DND-41 (cell line): Measurements from ENCODE around the gene MYH11.
"Not testable (repeated sequence)": the region's sequence is repeated elsewhere in the genome, so short reads cannot be mapped to it uniquely, and the experiment has no call there.

Experiments used
- ATAC-seq: fragments of 200-7000 bp; cut with Tn5 transposase; 3 replicates; pipeline ENCODE4 v1.9.1; 2021; ENCODE audit warnings: low read depth; ENCODE audit not compliant: insufficient read depth
- DNase-seq: peaks from one replicate; pipeline ENCODE4 v3.0.0-alpha.2; 2020
- H2AFZ ChIP-seq: 2 replicates; pipeline ENCODE4 v1.6.0; 2012; ENCODE audit warnings: low read depth, low read length
- H3K27ac ChIP-seq: 2 replicates; pipeline ENCODE4 v1.5.1; 2012; ENCODE audit warnings: low read length, inconsistent platforms
- H3K27me3 ChIP-seq: fragments of 200-600 bp; sonication (generic); 2 replicates; pipeline ENCODE4 v1.6.0; 2012; ENCODE audit warnings: low read length, mild to moderate bottlenecking, inconsistent platforms; ENCODE audit not compliant: insufficient read depth, poor library complexity
- H3K36me3 ChIP-seq: 2 replicates; pipeline ENCODE4 v1.5.1; 2012; ENCODE audit warnings: low read length, inconsistent platforms; ENCODE audit not compliant: insufficient read depth
- H3K4me1 ChIP-seq: 2 replicates; pipeline ENCODE4 v1.5.1; 2012; ENCODE audit warnings: mild to moderate bottlenecking, low read length; ENCODE audit not compliant: insufficient read depth
- H3K4me2 ChIP-seq: 2 replicates; pipeline ENCODE4 v1.6.0; 2012; ENCODE audit warnings: mild to moderate bottlenecking, moderate library complexity, low read length, inconsistent platforms; ENCODE audit not compliant: insufficient read depth
- H3K4me3 ChIP-seq, 2 experiments: fragments of 200-600 bp in 1 of 2; shearing (Covaris generic) in 1 of 2; 2 replicates each; pipeline ENCODE4 v1.5.1; 2012 to 2016; ENCODE audit warnings: inconsistent platforms in 2 of 2, low read length in 2 of 2, mild to moderate bottlenecking in 2 of 2, low read depth in 1 of 2, moderate library complexity in 1 of 2
- H3K79me2 ChIP-seq: 2 replicates; pipeline ENCODE4 v1.6.0; 2012; ENCODE audit warnings: low read length, inconsistent platforms; ENCODE audit not compliant: insufficient read depth
- H3K9ac ChIP-seq: 2 replicates; pipeline ENCODE4 v1.6.0; 2012; ENCODE audit warnings: low read depth, mild to moderate bottlenecking, inconsistent platforms, low read length, moderate library complexity
- H3K9me3 ChIP-seq: 2 replicates; pipeline ENCODE4 v1.5.1; 2012; ENCODE audit warnings: low read length, moderate library complexity, mild to moderate bottlenecking, inconsistent platforms; ENCODE audit not compliant: insufficient read depth, severe bottlenecking
- H4K20me1 ChIP-seq: 2 replicates; pipeline ENCODE4 v1.6.0; 2012; ENCODE audit warnings: low read length; ENCODE audit not compliant: insufficient read depth
- CTCF ChIP-seq: IDR thresholded peaks from 2 replicates; pipeline ENCODE4 v1.5.1; 2012; ENCODE audit warnings: borderline replicate concordance, low read length, moderate library complexity, mild to moderate bottlenecking; ENCODE audit not compliant: poor library complexity, severe bottlenecking; ENCODE audit errors: extremely low read depth
- EZH2 ChIP-seq: IDR thresholded peaks from 3 replicates; pipeline ENCODE4 v1.6.1; 2012; ENCODE audit warnings: borderline replicate concordance, low read depth, mild to moderate bottlenecking, moderate library complexity, low read length, inconsistent platforms; ENCODE audit not compliant: severe bottlenecking

The MYH11 gene

GRCh38 chr16:15854906-15855703 lies 1.7 kb downstream of the MYH11 start:
- Histone ChIP-seq H3K79me2 (no peaks in the 10 kb centered on the region), H3K9me3 (no peaks in the 10 kb centered on the region), H3K27ac (no peak overlapping the region), H2AFZ (no peak overlapping the region), H3K4me2 (no peak overlapping the region), H3K9ac (no peak overlapping the region), H3K4me1 (no peaks in the 10 kb centered on the region), H3K36me3 (no peaks in the 10 kb centered on the region), H3K27me3 (peaks cover 3% of the 10 kb centered on the region), H4K20me1 (no peaks in the 10 kb centered on the region), H3K4me3 (no peak overlapping the region)
- DNase-seq: no peak
- TF ChIP-seq EZH2 (no peak), CTCF (no peak)
- no peak for ATAC-seq

- Histone ChIP-seq H3K36me3 (no peaks in the 10 kb centered on the region), H3K4me2 (no peak overlapping the region), H2AFZ (no peak overlapping the region), H3K79me2 (no peaks in the 10 kb centered on the region), H3K4me3 (no peak overlapping the region), H3K9ac (no peak overlapping the region), H3K27ac (no peak overlapping the region), H4K20me1 (no peaks in the 10 kb centered on the region), H3K9me3 (no peaks in the 10 kb centered on the region), H3K27me3 (peaks cover 3% of the 10 kb centered on the region), H3K4me1 (no peaks in the 10 kb centered on the region)
- no peak for ATAC-seq
- no peak for DNase-seq
- TF ChIP-seq EZH2 (no peak), CTCF (no peak)
Measured at GRCh38 chr16:15854061-15854460, 2.8 kb downstream of the MYH11 start.

DNA sequence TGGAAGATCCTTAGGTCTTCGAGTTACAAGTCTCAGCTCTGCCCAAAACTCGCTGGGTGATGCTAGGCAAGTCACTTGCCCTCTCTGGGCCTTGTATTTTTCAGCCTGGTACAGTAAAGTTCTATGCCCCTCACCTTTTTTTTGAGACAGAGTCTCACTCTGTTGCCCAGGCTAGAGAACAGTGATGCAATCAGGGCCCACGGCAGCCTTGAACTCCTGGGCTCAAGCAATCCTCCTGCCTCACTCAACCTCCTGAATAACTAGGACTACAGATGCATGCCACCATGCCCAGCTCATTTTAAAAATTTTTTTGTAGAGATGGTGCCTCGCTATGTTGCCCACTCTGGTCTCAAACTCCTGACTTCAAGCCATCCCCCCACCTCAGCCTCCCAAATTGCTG lies 3.8 kb downstream of the MYH11 start:
- H3K9ac ChIP-seq: no peak overlapping the region
- peaks cover 3% of the 10 kb centered on the region for H3K27me3 ChIP-seq
- no peak overlapping the region for H3K4me3 ChIP-seq
- H3K79me2 ChIP-seq: no peaks in the 10 kb centered on the region
- no peaks in the 10 kb centered on the region for H4K20me1 ChIP-seq
- ATAC-seq (no peak), DNase-seq (no peak)
- H3K27ac ChIP-seq: no peak overlapping the region
- no peaks in the 10 kb centered on the region for H3K9me3 ChIP-seq
- no peak overlapping the region for H3K4me2 ChIP-seq
- H3K4me1 ChIP-seq: no peaks in the 10 kb centered on the region
- no peak for TF ChIP-seq CTCF
- no peak for TF ChIP-seq EZH2
- no peaks in the 10 kb centered on the region for H3K36me3 ChIP-seq
- H2AFZ ChIP-seq: no peak overlapping the region

DNA sequence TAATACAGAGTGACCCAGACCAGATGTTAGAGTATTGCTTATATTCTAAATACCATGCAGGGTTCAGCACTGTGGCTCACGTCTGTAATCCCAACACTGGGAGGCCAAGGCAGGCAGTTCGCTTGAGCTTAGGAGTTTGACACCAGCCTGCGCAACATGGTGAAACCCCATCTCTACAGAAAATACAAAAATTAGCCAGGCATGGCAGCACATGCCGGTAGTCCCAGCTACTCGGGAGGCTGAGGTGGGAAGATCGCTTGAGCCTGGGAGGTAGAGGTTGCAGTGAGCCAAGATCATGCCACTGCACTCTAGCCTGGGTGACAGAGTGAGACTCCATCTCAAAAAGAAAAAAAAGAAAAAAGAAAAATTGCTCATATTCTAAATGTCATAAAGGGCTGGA lies 6.3 kb downstream of the MYH11 start:
- not testable (repeated sequence) for H3K9ac ChIP-seq, H3K27me3 ChIP-seq, H3K36me3 ChIP-seq, H2AFZ ChIP-seq, H3K4me3 ChIP-seq, H3K27ac ChIP-seq, H4K20me1 ChIP-seq, H3K4me2 ChIP-seq, H3K4me1 ChIP-seq, ATAC-seq, DNase-seq, H3K79me2 ChIP-seq, H3K9me3 ChIP-seq
